Hepatocyte (in vitro differentiated cells): ENCODE measurements around the gene GALNTL6. TPM values are rescaled to one million over a fixed set of nuclear protein-coding genes. Genes with fewer than 3 reads are reported as not detected.
"Not testable (repeated sequence)": the region's sequence is repeated elsewhere in the genome, so short reads cannot be mapped to it uniquely, and the experiment has no call there.

ENCODE experiments used
- DNase-seq: peaks from one replicate; pipeline ENCODE4 v3.0.0-alpha.2; 2016; ENCODE audit warnings: low spot score
- H2AFZ ChIP-seq: fragments of 200-600 bp; sonication (generic); 2 replicates; pipeline ENCODE4 v1.6.0; 2016; ENCODE audit warnings: antibody characterized with exemption, mild to moderate bottlenecking
- H3K27ac ChIP-seq: fragments of 200-600 bp; sonication (generic); 2 replicates; pipeline ENCODE4 v1.5.1; 2016; ENCODE audit warnings: mild to moderate bottlenecking
- H3K27me3 ChIP-seq: fragments of 200-600 bp; sonication (generic); 2 replicates; pipeline ENCODE4 v1.6.1; 2016
- H3K36me3 ChIP-seq: fragments of 200-600 bp; sonication (generic); replicated peaks from 2 replicates; pipeline ENCODE4 v1.5.1; 2016; ENCODE audit warnings: low read depth; ENCODE audit not compliant: insufficient read depth
- H3K4me1 ChIP-seq: fragments of 200-600 bp; sonication (generic); 2 replicates; pipeline ENCODE4 v1.5.1; 2016; ENCODE audit warnings: mild to moderate bottlenecking, moderate library complexity; ENCODE audit not compliant: insufficient read depth
- H3K4me2 ChIP-seq: fragments of 200-600 bp; sonication (generic); 2 replicates; pipeline ENCODE4 v1.6.0; 2016
- H3K4me3 ChIP-seq: fragments of 200-600 bp; sonication (generic); 2 replicates; pipeline ENCODE4 v1.5.1; 2016; ENCODE audit warnings: mild to moderate bottlenecking
- H3K79me2 ChIP-seq: fragments of 200-600 bp; sonication (generic); 2 replicates; pipeline ENCODE4 v1.6.0; 2017; ENCODE audit warnings: mild to moderate bottlenecking
- H3K9me2 ChIP-seq: fragments of 200-600 bp; sonication (generic); replicated peaks from 2 replicates; pipeline ENCODE4 v1.6.0; 2017; ENCODE audit warnings: mild to moderate bottlenecking; ENCODE audit not compliant: insufficient read depth
- H3K9me3 ChIP-seq: fragments of 200-600 bp; sonication (generic); 2 replicates; pipeline ENCODE4 v1.5.1; 2016; ENCODE audit warnings: low read depth, mild to moderate bottlenecking
- H4K20me1 ChIP-seq: fragments of 200-600 bp; sonication (generic); 2 replicates; pipeline ENCODE4 v1.6.0; 2016; ENCODE audit warnings: mild to moderate bottlenecking; ENCODE audit not compliant: insufficient read depth, poor library complexity, severe bottlenecking
- EZH2 ChIP-seq: fragments of 200-600 bp; sonication (generic); IDR thresholded peaks from 2 replicates; pipeline ENCODE4 v1.6.1; 2016; ENCODE audit warnings: antibody characterized with exemption, mild to moderate bottlenecking, borderline replicate concordance
- EZH2phosphoT487 ChIP-seq: fragments of 200-600 bp; sonication (generic); IDR thresholded peaks from one replicate; pipeline ENCODE4 v1.6.1; 2018; ENCODE audit warnings: antibody characterized with exemption, mild to moderate bottlenecking, low read depth, moderate library complexity; ENCODE audit not compliant: unreplicated experiment, severe bottlenecking
- WGBS: methylation state at CpG from one replicate; pipeline ENCODE4 v1.1.6; 2016; ENCODE audit warnings: low lambda C conversion rate; ENCODE audit errors: missing lambda C conversion rate; 5-methylcytosine and 5-hydroxymethylcytosine counted together
- polyA plus RNA-seq: library from polyadenylated mRNA; unstranded; fragments of >200 nt; fragmentation: Nextera tagmentation; extraction: Ambion mirVana; gene quantifications from 2 replicates; pipeline ENCODE4 v1.2.1, GENCODE V29; 2016
- total RNA-seq: library from RNA; depleted of rRNA; stranded (reverse); fragments of >200 nt; gene quantifications from 2 replicates; pipeline ENCODE4 v1.2.3, GENCODE V29; 2014
- TF ChIP-seq, protein P1 (sequence below): fragments of 200-600 bp; sonication (generic); IDR thresholded peaks from 2 replicates; pipeline ENCODE4 v1.5.1; 2016; ENCODE audit warnings: antibody characterized with exemption, mild to moderate bottlenecking; ENCODE audit not compliant: poor library complexity

GALNTL6 gene
- total and polyA plus RNA-seq, 2 experiments from 2014 or later: 0.53 to 0.74 TPM

- H2AFZ ChIP-seq: no peak overlapping the region
- no peaks in the 10 kb centered on the region for H3K9me2 ChIP-seq
- H3K4me3 ChIP-seq: no peak overlapping the region
- H3K4me1 ChIP-seq: no peaks in the 10 kb centered on the region
- no peaks in the 10 kb centered on the region for H4K20me1 ChIP-seq
- H3K4me2 ChIP-seq: no peak overlapping the region
- H3K27ac ChIP-seq: no peak overlapping the region
- TF ChIP-seq, protein P1, sequence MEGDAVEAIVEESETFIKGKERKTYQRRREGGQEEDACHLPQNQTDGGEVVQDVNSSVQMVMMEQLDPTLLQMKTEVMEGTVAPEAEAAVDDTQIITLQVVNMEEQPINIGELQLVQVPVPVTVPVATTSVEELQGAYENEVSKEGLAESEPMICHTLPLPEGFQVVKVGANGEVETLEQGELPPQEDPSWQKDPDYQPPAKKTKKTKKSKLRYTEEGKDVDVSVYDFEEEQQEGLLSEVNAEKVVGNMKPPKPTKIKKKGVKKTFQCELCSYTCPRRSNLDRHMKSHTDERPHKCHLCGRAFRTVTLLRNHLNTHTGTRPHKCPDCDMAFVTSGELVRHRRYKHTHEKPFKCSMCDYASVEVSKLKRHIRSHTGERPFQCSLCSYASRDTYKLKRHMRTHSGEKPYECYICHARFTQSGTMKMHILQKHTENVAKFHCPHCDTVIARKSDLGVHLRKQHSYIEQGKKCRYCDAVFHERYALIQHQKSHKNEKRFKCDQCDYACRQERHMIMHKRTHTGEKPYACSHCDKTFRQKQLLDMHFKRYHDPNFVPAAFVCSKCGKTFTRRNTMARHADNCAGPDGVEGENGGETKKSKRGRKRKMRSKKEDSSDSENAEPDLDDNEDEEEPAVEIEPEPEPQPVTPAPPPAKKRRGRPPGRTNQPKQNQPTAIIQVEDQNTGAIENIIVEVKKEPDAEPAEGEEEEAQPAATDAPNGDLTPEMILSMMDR: no peak
- no peak for TF ChIP-seq EZH2phosphoT487
- H3K9me3 ChIP-seq: no peaks in the 10 kb centered on the region
- H3K27me3 ChIP-seq: no peaks in the 10 kb centered on the region
- WGBS: 77% methylated on average over 5 of the region's 5 CpGs
- H3K79me2 ChIP-seq: no peaks in the 10 kb centered on the region
- no peak for DNase-seq
- no peaks in the 10 kb centered on the region for H3K36me3 ChIP-seq
Observed at GRCh38 chr4:172953896-172954568, 1140.8 kb downstream of the GALNTL6 start.

- H3K4me2 ChIP-seq, H3K9me2 ChIP-seq, DNase-seq, H2AFZ ChIP-seq, H3K27me3 ChIP-seq, H3K4me1 ChIP-seq, H3K9me3 ChIP-seq, H3K4me3 ChIP-seq, H3K27ac ChIP-seq, H4K20me1 ChIP-seq, H3K79me2 ChIP-seq, H3K36me3 ChIP-seq: not testable (repeated sequence)
- WGBS: 84% methylated on average over 3 of the region's 3 CpGs
Observed at GRCh38 chr4:172956340-172956739, 1143.1 kb downstream of the GALNTL6 start.

DNA sequence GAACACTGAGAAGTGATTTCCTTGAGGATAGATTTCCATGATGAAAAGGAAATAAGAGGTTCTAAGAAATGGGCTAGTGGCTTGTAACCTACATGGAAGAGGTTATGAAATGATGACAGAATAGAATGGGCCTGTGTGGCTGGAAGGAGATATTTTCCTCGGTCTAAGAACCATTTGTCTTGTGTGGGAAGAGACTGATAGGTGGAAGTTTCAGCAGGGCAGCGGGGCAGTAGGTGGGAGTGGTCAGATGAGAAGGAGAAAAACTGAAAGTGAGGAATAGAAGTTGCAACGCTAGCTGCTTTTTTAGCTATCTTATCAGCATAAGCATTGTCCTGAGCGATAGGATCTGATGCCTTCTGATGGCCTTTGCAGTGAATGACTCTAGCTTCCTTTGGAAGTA, 1144.0 kb downstream of the GALNTL6 start:
- H3K36me3 ChIP-seq: no peaks in the 10 kb centered on the region
- no peak overlapping the region for H3K4me3 ChIP-seq
- H4K20me1 ChIP-seq: no peaks in the 10 kb centered on the region
- no peaks in the 10 kb centered on the region for H3K27me3 ChIP-seq
- H3K4me2 ChIP-seq: no peak overlapping the region
- no peak overlapping the region for H3K27ac ChIP-seq
- 60% methylated on average over 4 of the region's 4 CpGs for WGBS
- H3K9me2 ChIP-seq: no peaks in the 10 kb centered on the region
- no peak for DNase-seq
- no peaks in the 10 kb centered on the region for H3K79me2 ChIP-seq
- TF ChIP-seq, protein P1: no peak
- TF ChIP-seq EZH2 (no peak), EZH2phosphoT487 (no peak)
- no peaks in the 10 kb centered on the region for H3K4me1 ChIP-seq
- H3K9me3 ChIP-seq: no peaks in the 10 kb centered on the region
- H2AFZ ChIP-seq: no peak overlapping the region

DNA sequence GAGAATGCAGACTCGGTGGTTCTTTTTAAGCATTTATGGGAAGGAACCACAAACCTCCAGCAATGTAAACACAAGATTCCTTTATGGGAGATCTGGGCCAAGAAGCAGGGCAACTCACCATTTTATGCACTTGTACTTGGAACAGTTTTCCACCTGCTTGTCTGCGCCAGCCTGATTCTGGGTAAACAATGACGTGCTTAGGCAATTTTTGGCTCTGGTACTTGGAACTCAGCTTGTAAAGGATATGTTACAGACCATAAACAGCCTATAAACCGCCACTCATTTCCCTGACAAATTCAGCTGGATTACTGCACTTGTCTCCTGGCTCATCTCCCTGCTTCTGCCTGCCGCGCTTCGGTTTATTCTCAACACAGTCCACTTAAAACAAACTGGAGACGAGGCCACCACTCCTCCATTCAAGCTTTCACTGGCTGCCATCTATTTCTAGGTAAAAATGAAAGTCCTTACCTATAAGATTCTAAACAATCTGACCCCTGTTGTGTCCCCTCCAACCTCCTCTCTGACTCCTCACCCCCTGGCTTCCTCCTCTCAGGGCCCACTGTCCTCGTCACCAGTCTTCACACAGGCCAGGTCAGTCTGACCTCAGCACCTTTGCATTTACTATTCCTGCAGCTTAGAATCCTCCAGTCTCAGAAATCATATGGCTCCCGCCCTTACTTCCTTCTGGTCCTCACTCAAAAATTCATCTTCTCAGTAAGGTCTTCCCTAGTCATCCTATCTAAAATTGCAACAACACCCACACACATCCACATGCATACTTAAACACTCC, 1149.6 kb downstream of the GALNTL6 start:
- Histone ChIP-seq H3K9me3 (no peaks in the 10 kb centered on the region), H4K20me1 (no peaks in the 10 kb centered on the region), H3K36me3 (no peaks in the 10 kb centered on the region), H2AFZ (no peak overlapping the region), H3K79me2 (no peaks in the 10 kb centered on the region), H3K27ac (no peak overlapping the region), H3K4me1 (no peaks in the 10 kb centered on the region), H3K27me3 (peaks cover 9% of the 10 kb centered on the region), H3K4me3 (no peak overlapping the region), H3K4me2 (peak overlapping the region; percentile 14), H3K9me2 (no peaks in the 10 kb centered on the region)
- 45% methylated on average over 10 of the region's 10 CpGs for WGBS
- TF ChIP-seq, protein P1: no peak
- TF ChIP-seq EZH2phosphoT487: peak; percentile 99
- DNase-seq: peak; percentile 70
